Activated T-helper 1 cell treated with anti-CD3 and anti-CD28 coated beads, Interleukin-12 subunit alpha, Interleukin-12 subunit beta, Interleukin-2, Interleukin-4 antibody, amounts not matched to agents 30 ng/mL and 10 ng/mL and 1 ng/mL, durations not matched to agents 14 hours and 24 hours and 36 hours (primary cell): Measurements from ENCODE around the gene JAK1. TPM values are rescaled to one million over a fixed set of nuclear protein-coding genes. Genes with fewer than 3 reads are reported as not detected.

Experiments used
- DNase-seq: peaks from one replicate; pipeline ENCODE4 v3.0.0; 2021; ENCODE audit warnings: low spot score
- H3K27ac Mint-ChIP-seq: one replicate; pipeline ENCODE4 v1.8.0; 2021; ENCODE audit warnings: mild to moderate bottlenecking, mixed read lengths
- H3K27me3 Mint-ChIP-seq: one replicate; pipeline ENCODE4 v1.8.0; 2022; ENCODE audit warnings: mild to moderate bottlenecking, moderate library complexity, mixed read lengths; ENCODE audit not compliant: insufficient read depth
- H3K36me3 Mint-ChIP-seq: one replicate; pipeline ENCODE4 v1.8.0; 2021; ENCODE audit warnings: low read depth, mixed read lengths
- H3K4me1 Mint-ChIP-seq: one replicate; pipeline ENCODE4 v1.8.0; 2021; ENCODE audit warnings: low read depth, mixed read lengths
- H3K4me3 Mint-ChIP-seq: one replicate; pipeline ENCODE4 v1.8.0; 2021; ENCODE audit warnings: mild to moderate bottlenecking, moderate library complexity, mixed read lengths
- H3K9me3 Mint-ChIP-seq: one replicate; pipeline ENCODE4 v1.8.0; 2021; ENCODE audit warnings: mixed read lengths
- intact Hi-C: fragments of 100-400 bp; cut with micrococcal nuclease; formaldehyde crosslinking; loops from one replicate; pipeline ENCODE4 v1.15.1; 2024
- total RNA-seq: library from RNA; stranded (reverse); gene quantifications from 2 replicates; pipeline ENCODE4 v1.2.3, GENCODE V29; 2022

Gene JAK1
- total RNA-seq, 1 donor from 2014 or later: 102 TPM

DNA sequence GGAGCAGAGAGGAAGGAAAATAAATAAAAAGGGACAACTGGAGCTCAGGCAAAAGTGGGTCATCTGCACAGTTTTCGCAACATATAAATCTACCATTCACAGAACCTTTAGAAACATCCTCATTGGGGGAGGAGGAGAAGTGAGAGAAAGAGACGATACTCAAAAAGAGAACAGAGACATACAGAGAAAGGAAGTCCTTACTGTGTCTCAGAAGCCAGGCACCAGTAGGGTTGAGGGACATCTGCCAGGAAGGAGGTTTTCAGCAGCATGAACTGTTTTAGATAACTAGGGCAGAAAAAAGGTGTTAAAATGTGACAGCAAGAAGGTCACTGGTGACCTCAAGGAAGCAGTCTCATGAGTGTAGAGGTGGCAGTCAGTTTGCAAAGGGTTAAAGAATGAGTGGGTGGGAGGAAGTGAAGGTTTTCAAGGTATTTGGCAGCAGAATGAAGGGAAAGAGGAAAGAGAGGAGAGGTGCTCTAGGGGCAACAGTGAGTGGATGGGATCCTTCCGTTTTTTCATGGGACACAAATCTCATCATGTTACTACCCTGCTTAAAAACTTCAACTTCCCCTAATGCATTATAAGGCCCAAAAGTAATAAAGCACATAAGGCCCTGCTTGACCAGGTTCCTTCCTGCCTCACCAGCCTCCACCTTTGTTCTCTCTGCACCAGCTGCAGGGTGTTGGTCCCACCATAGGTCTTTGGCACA is 9.5 kb downstream of the JAK1 start:
- peaks cover 9% of the 10 kb centered on the region for H3K36me3 Mint-ChIP-seq
- no peaks in the 10 kb centered on the region for H3K9me3 Mint-ChIP-seq
- H3K4me3 Mint-ChIP-seq: no peak overlapping the region
- peak; percentile 14 for DNase-seq
- intact Hi-C loops: loop anchor here (1.0 kb wide), 4 partner anchors 9 to 35 kb away; partner anchors contain the start of gene JAK1
- H3K27ac Mint-ChIP-seq: no peak overlapping the region
- no peaks in the 10 kb centered on the region for H3K27me3 Mint-ChIP-seq
- H3K4me1 Mint-ChIP-seq: peaks cover 63% of the 10 kb centered on the region

DNA sequence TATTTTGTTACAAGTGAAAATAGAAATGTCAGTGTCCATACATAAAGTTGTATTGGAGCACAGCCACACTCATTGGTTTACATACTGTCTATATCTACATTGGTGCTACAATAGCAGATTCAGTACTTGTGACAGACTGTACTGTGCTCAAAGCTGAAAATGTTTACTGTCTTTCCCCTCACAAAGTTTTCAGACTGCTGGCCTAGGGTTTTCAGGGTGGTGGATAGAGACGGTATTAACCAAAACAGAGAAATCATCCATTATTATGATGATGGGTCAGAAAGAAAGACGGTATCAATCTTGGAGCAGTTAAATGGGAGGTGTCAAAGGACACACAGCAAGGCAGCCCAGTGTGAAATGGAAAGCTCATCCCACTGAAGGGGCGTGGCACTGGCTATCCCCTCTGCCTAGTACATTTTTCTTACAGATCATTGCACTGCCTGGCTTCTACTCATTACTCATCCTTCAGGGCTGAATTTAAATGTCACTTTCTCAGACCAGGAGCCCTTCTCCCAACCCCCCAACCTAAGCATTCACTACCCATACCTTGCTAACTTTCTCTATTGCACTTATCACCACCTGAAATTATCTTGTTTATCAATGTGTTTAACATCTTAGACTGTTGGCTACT is 10.2 kb downstream of the JAK1 start:
- H3K4me3 Mint-ChIP-seq: no peak overlapping the region

DNA sequence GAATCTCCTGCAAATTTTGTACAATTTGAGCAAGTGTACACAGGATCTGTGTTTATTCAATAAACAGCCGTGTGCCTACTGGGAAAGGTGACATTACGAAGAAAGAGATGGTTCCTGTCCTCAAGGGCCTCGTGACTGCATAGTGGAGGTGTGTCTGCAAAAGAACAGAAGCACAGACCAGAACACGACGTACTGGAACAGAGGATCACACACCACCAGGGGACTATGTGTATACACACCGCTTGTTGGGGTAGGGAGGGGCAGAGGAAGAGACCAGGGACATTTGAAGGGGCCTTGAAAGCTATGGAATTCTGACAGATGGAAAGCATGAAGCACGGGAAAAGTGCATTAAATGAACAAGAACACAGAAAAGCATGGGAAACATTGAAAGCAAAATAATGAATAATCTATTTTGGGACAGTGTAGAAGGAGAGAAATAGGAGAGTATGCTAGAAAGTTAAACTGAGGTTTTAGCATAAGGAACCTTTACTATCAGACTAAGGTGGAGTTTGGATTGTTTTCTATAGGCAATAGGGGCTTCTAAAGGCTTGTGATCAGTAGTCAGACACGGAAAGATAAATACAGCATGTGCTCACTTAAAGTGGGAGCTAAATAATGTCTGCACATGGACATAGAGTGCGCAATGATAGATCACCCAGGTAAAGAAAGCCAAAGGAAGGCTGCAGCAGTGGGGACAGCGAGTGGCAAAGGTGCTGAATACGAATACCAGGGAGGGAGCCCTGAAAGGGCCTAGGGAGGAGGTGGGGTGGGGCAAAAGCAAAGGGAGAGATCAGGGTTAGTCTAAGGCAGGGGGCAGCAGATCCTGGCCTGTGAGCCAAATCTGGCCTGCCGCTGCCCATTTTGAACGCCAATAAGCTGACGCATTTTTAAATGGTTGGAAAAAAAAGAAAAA is 11.0 kb downstream of the JAK1 start:
- Mint-ChIP-seq H3K9me3 (no peaks in the 10 kb centered on the region), H3K27ac (no peak overlapping the region), H3K4me3 (no peak overlapping the region), H3K4me1 (peaks cover 60% of the 10 kb centered on the region), H3K27me3 (no peaks in the 10 kb centered on the region), H3K36me3 (no peaks in the 10 kb centered on the region)
- no peak for DNase-seq
- intact Hi-C loops: loop anchor here (1.0 kb wide), 5 partner anchors 8 to 33 kb away; partner anchors contain the start of gene JAK1

More for the DNA sequence above, 10.2 kb downstream of the JAK1 start:
- Mint-ChIP-seq H3K27me3 (no peaks in the 10 kb centered on the region), H3K36me3 (peaks cover 4% of the 10 kb centered on the region), H3K27ac (no peak overlapping the region), H3K4me1 (peaks cover 60% of the 10 kb centered on the region), H3K9me3 (no peaks in the 10 kb centered on the region)
- intact Hi-C loops: loop anchor here (1.0 kb wide), 4 partner anchors 9 to 34 kb away; partner anchors contain the start of gene JAK1
- no peak for DNase-seq

DNA sequence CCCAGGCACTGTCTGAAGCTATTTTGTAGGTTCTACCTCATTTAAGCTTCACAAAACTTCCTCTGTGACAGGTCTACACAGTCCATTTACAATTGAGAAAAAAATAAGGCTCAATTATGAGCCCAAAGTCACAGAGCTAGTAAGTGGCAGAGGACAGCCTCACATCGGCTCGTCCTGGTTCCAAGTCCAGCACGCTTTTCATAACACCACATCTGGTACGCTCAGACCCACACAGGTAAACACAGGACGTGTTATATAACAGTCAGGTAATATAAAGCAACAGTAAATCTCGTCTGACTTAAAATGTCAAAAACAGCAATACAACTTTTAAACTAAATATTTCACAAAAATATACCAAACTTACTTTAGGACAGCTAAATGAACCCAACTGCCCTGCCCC is 13.1 kb downstream of the JAK1 start:
- DNase-seq: no peak
- intact Hi-C loops: no loop called here
- Mint-ChIP-seq H3K9me3 (no peaks in the 10 kb centered on the region), H3K4me3 (no peak overlapping the region), H3K27me3 (no peaks in the 10 kb centered on the region), H3K4me1 (peaks cover 55% of the 10 kb centered on the region), H3K27ac (no peak overlapping the region), H3K36me3 (no peaks in the 10 kb centered on the region)

DNA sequence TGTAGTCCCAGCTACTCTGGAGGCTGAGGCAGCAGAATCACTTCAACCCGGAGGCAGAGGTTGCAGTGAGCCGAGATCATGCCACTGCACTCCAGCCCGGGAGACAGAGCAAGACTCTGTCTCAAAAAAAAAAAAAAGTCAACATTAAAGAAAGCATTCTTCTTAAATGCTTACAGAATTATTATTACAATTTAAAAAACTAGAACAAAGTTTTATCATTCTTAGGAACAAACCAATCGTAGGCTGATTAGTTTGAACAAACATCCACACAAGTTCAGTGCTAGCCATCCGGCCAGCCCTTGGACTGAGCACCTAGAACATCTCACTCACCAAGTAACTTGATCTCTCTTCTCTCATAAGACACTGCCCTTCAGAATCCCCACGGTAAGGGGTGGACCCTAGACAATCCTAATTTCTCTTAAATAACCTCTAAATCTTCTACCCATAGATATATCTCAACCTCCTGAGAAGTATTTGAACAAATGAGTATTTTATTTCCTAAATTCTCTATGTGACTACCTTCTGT is 16.0 kb downstream of the JAK1 start:
- Mint-ChIP-seq H3K4me3 (no peak overlapping the region), H3K4me1 (peaks cover 68% of the 10 kb centered on the region), H3K27me3 (no peaks in the 10 kb centered on the region)

DNA sequence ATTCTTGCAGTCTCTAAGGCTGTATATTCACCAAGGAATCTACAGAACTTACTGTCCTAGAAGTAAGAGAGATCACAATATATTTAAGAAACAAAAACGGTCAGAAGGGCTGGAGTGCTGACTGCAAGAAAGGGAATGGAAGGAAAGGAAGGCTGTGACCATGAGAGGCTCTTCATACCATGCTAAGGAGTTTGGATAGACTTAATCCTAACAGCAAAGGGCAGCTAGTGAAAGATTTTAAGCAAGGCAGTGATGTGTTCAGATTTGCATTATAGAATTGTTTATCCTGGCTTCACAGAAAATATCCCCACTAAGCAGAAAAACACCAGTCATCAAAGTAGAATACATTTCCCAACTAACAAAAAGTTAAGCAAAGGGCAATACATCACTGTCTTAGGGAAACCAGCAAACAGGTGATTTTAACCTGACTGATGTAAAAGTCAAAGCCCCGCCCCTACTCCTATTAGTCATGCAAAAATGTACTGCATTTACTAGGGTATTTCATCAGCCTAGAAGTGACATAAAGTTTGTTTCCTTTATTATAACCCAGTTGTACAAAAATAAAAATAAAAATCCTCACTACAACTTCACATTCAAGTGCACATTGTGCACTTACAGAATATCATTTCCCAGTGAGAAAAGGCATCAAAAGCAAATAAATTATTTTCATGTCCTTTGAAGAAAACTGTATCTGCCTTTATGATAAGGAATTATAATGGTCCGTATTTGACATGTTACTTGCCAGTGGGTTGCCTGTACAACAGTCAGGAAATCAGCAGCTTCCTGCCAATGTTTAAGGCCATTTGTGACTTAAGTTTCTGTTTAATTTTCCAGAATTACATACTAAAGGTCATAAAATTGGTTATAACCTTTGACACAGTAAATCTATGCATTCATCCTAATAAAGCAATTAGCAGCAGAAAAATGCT is 17.2 kb downstream of the JAK1 start:
- no peaks in the 10 kb centered on the region for H3K27me3 Mint-ChIP-seq
- H3K4me3 Mint-ChIP-seq: peak overlapping the region; percentile 0

More for the DNA sequence above, 16.0 kb downstream of the JAK1 start:
- H3K9me3 Mint-ChIP-seq: no peaks in the 10 kb centered on the region
- H3K36me3 Mint-ChIP-seq: no peaks in the 10 kb centered on the region
- intact Hi-C loops: no loop called here
- peak overlapping the region; percentile 18 for H3K27ac Mint-ChIP-seq
- DNase-seq: no peak

DNA sequence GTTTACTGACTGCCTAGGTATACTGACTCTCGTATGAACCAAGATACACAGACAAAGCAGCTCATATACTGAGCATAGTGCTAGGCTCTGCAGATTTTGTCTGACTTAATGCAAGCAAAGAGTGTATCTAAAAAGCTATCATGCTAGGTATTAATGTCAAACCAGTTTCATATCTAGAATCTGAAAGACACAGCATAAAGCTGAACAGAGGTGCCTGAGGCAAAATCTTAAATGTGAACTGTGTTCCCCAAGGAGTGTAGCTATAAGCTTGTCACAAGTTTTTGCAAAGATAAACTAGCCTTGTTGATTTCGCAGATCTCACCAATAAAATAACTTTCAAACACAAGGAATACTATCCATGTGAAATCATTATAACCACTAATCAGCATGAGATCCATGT is 18.1 kb downstream of the JAK1 start:
- H3K27ac Mint-ChIP-seq: peak overlapping the region; percentile 18
- no peak overlapping the region for H3K4me3 Mint-ChIP-seq
- peaks cover 3% of the 10 kb centered on the region for H3K36me3 Mint-ChIP-seq
- peaks cover 66% of the 10 kb centered on the region for H3K4me1 Mint-ChIP-seq
- no peak for DNase-seq
- H3K27me3 Mint-ChIP-seq: no peaks in the 10 kb centered on the region
- no peaks in the 10 kb centered on the region for H3K9me3 Mint-ChIP-seq
- intact Hi-C loops: loop anchor here (2.0 kb wide), 1 partner anchor 17 kb away; no protein-coding TSS in a partner anchor

More for the DNA sequence above, 17.2 kb downstream of the JAK1 start:
- Mint-ChIP-seq H3K4me1 (peaks cover 71% of the 10 kb centered on the region), H3K36me3 (peaks cover 3% of the 10 kb centered on the region), H3K9me3 (no peaks in the 10 kb centered on the region), H3K27ac (peak overlapping the region; percentile 41)
- intact Hi-C loops: loop anchor here (2.0 kb wide), 1 partner anchor 16 kb away; no protein-coding TSS in a partner anchor
- no peak for DNase-seq

DNA sequence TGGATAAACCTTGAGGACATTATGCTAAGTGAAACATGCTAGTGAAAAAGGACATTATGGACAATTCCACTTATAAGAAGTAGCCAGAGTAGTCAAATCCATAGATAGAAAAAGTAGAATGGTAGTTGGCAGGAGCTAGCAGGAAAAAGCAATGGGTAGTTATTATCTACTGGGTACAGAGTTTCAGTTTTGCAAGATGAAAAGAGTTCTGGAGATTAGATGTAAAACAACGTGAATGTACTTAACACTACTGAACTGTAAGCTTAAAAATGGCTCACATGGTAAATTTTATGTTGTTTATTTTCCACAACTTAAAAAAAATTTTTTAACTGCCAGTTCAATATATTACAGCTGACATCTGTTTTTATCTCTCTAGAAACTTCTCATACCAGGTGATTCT is 19.4 kb downstream of the JAK1 start:
- intact Hi-C loops: loop anchor here (1.0 kb wide), 1 partner anchor 9 kb away; no protein-coding TSS in a partner anchor
- no peak for DNase-seq
- peaks cover 3% of the 10 kb centered on the region for H3K36me3 Mint-ChIP-seq
- H3K27ac Mint-ChIP-seq: no peak overlapping the region
- peaks cover 58% of the 10 kb centered on the region for H3K4me1 Mint-ChIP-seq
- no peaks in the 10 kb centered on the region for H3K9me3 Mint-ChIP-seq
- no peaks in the 10 kb centered on the region for H3K27me3 Mint-ChIP-seq
- H3K4me3 Mint-ChIP-seq: no peak overlapping the region

DNA sequence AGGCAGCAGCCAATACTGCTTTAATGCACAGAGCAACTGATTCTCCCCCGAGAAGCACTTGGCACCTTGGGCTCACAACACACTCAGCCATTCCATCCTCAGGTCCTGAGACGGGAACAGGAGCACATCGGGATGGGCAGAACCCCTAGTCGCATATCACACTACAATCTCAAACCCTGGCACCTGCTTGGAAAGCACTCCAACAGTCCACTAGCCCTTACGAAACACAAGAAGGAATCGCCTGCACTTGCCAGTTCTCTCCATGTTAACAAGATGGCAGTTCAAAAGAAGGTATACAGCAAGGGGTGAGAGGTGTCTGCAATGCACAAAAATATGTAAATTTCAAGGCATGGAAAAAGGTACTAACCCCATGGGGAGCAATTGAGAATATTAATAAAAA is 21.4 kb downstream of the JAK1 start:
- Mint-ChIP-seq H3K4me1 (peaks cover 54% of the 10 kb centered on the region), H3K36me3 (peaks cover 3% of the 10 kb centered on the region), H3K4me3 (no peak overlapping the region), H3K27me3 (no peaks in the 10 kb centered on the region), H3K27ac (no peak overlapping the region), H3K9me3 (no peaks in the 10 kb centered on the region)
- no peak for DNase-seq
- intact Hi-C loops: no loop called here

DNA sequence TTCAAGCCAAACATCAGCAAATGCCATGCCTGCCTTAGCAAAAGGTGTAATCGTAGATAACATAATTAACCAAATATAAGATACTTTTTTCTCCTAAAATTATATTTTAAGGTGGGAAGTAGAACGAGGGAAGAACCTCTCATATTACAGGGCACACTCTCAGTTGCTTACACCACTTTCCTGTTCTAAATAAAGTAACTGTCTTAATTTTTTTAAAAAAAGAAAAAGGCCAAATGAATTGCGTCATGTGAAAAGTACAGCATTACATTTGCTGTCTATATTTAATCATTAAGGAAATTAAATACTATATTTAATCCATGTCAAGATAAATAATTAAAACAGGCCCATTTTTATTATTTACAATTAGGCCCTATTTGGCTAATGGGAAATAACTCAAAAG is 23.7 kb downstream of the JAK1 start:
- Mint-ChIP-seq H3K4me1 (peaks cover 37% of the 10 kb centered on the region), H3K27ac (no peak overlapping the region), H3K4me3 (no peak overlapping the region), H3K9me3 (no peaks in the 10 kb centered on the region), H3K36me3 (peaks cover 7% of the 10 kb centered on the region), H3K27me3 (no peaks in the 10 kb centered on the region)
- no peak for DNase-seq
- intact Hi-C loops: loop anchor here (1.0 kb wide), 1 partner anchor 13 kb away; no protein-coding TSS in a partner anchor

DNA sequence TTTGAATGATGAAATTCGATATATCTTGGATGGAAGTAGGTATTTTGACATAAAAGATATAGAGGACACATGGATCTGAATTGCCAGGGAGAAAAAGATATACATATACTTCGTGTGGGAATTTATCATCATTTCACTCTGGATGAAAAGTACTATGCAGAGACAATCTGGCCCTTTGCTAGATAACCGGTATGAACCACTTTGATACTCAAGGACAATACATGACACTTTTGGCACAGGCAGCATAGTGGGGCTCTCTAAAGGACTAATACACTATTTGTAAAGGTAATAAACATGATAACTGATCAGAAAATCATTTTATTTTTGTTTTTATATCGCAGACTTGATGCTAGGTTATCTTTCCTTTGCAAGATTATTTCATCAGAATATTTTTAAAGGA is 24.2 kb downstream of the JAK1 start:
- Mint-ChIP-seq H3K36me3 (peaks cover 7% of the 10 kb centered on the region), H3K27ac (no peak overlapping the region), H3K4me1 (peaks cover 39% of the 10 kb centered on the region), H3K9me3 (no peaks in the 10 kb centered on the region), H3K27me3 (no peaks in the 10 kb centered on the region), H3K4me3 (no peak overlapping the region)
- intact Hi-C loops: no loop called here
- no peak for DNase-seq
